Measurements from ENCODE around the gene KLF5.

Gene KLF5

DNA sequence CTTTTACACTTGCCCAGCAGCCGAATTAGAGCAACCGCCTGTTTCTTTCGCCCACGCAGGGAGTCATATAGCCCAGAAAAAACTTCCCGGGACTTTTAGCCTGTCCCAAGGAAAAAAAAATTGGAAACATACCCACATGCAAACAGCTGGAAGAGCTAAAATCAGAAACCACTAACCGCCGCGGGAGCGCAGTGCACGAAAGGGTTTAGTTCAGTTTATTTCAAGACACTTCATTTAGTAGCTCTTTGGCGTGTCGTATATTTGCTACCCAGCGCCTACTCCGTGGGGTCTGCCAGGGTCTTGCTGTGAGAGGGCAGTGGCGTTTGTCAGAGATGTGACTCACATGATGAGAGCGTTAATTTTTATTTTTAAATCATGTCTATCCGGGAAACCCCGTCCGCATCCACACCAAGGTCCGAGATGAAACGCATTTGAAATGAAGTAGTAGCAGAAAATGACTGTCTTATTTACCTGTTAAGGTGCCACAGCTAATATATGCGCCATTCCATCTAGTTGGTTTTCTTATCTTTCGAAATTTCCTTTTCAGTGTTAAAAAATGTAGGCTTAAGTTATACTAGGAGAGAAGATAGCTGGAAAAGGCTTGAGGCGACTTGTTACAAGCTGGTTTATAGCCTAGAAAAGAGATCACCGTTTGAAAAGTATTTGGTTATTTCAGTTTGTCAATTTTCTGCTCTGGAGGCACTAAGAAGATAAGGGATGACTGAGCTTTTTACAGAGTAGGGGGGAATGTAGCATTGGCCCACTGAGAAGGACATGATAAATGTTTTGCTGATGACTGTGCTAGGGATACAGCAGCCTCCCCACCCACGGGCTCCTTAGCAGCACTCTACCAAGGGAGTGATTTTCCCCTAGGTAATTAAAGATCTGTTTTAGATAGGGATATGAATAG is 1.7 kb downstream of the KLF5 start:
- no peak for DNase-seq

GRCh38 chr13:73061473-73061872 is 2.7 kb downstream of the KLF5 start:
- no peak for DNase-seq

DNA sequence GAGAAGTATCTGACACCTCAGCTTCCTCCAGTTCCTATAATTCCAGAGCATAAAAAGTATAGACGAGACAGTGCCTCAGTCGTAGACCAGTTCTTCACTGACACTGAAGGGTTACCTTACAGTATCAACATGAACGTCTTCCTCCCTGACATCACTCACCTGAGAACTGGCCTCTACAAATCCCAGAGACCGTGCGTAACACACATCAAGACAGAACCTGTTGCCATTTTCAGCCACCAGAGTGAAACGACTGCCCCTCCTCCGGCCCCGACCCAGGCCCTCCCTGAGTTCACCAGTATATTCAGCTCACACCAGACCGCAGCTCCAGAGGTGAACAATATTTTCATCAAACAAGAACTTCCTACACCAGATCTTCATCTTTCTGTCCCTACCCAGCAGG is 3.1 kb downstream of the KLF5 start:
- DNase-seq: no peak

GRCh38 chr13:73062468-73062867 is 3.7 kb downstream of the KLF5 start:
- DNase-seq: no peak

- DNase-seq: no peak
These were observed 4.4 kb downstream of the KLF5 start for GRCh38 chr13:73063166-73063565.

- DNase-seq: no peak
These were observed 6.2 kb downstream of the KLF5 start for GRCh38 chr13:73065036-73065435.

GRCh38 chr13:73065665-73066340 is 7.0 kb downstream of the KLF5 start:
- DNase-seq: no peak

DNA sequence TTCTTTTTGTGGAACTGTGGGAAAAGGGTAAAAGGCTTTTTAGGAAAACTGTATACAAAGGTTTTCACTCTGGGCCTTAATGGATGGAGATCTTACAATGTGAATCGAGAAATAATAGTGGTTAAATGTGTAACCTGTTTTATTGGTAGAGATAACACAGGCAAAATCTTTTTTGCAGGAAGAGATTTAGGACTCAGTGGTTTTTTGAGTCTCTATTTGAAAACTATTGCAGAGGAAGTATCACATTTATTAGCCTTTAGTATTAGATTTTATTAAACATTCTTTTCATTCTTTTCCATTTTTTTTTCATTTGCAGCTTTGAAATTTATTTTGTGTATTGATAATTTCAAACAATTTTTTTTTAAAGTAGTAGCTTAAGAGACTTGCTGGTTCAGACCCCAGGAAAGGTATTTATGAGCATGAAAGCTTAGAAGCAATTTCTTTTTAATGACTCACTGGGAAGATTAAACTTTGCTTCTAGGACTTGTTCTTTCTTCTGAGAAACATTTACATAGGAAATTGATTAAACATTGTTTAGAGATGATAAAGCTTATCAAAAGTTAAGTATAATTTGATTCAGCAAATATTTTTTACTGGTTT is 10.5 kb downstream of the KLF5 start:
- DNase-seq: no peak

- DNase-seq: no peak
These were observed 11.8 kb downstream of the KLF5 start for GRCh38 chr13:73070451-73071098.

- no peak for DNase-seq
These were observed 13.6 kb downstream of the KLF5 start for GRCh38 chr13:73072239-73072900.

DNA sequence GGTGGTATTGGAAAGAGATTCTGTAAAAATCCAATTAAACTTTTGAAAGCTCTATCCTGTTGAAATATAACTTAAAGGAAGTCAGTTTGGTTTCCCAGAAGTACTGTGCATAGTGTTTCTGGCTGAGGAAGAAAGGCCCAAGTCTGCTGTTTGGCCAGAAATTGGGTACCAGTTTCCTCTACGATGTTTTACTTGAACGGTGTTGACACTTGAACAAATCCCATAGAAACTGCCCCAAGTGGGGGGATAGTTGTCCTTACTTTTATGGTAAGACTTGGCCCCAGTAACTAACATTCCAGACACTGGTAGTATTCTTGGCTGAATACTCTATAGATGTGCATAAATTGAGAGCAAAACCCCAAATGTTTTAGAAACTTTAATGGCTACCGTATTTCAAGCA is 14.2 kb downstream of the KLF5 start:
- no peak for DNase-seq

GRCh38 chr13:73074014-73074413 is 15.2 kb downstream of the KLF5 start:
- DNase-seq: no peak

DNA sequence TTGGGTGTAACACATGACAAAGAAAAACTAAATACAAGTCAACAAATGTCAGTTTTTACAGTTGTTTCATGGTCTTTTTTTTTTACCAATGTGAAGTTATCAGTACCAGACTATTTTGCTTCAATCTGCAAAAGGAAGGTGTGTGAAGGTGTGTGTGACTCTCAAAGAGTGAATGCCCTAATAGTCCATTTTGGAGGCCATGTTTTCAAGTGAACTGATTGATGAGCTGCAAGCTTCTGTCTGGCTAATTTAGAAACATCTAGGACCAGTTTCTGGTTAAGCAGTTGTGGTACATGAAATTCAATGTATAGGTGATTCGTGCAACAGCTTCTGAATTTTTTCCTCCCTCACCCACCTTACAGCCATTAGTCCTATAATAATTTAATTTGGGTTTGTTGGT is 16.1 kb downstream of the KLF5 start:
- DNase-seq: no peak

- DNase-seq: no peak
These were observed 16.7 kb downstream of the KLF5 start for GRCh38 chr13:73075546-73075945.

DNA sequence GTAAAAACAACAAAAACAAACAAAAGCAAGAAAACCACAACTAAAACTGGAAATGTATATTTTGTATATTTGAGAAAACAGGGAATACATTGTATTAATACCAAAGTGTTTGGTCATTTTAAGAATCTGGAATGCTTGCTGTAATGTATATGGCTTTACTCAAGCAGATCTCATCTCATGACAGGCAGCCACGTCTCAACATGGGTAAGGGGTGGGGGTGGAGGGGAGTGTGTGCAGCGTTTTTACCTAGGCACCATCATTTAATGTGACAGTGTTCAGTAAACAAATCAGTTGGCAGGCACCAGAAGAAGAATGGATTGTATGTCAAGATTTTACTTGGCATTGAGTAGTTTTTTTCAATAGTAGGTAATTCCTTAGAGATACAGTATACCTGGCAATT is 17.1 kb downstream of the KLF5 start:
- no peak for DNase-seq

- DNase-seq: no peak
These were observed 19.1 kb downstream of the KLF5 start for GRCh38 chr13:73077865-73078264.

GRCh38 chr13:73079359-73079758 is 20.6 kb downstream of the KLF5 start:
- no peak for DNase-seq

- DNase-seq: no peak
These were observed 22.6 kb downstream of the KLF5 start for GRCh38 chr13:73081256-73081915.

DNA sequence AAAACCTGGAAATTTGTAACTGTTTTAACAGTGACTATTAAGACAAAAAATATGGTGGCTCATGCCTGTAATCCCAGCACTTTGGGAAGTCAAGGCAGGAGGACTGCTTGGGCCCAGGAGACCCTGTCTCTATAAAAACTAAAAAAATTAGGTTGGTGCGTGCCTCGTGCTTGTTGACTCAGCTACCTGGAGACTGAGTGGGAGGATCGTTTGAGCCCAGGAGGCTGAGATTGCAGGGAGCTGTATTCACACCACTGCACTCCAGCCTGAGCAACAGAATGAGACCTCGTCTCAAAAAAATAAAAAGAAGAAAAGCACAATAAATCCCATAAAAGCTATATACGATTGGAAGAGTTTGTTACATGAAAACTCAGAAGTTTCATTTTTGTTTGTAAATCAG is 23.7 kb downstream of the KLF5 start:
- no peak for DNase-seq

DNA sequence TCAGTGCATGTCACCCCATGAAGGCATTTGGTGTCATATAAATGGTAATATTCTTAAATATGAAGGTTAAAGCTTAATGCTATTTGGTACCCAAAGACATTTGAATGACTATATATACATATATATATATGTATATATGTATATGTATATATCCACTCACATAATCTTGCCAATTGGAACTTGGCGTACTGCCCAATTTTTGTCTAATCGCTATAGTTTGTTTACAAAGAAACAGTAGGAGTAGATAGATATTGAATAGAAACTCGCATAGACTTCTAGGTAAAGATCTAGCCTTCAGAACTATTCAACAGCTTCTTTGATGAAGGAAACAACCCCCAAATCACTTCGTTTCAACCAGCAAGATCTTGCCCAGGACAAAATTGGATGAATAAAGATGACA is 24.1 kb downstream of the KLF5 start:
- DNase-seq: no peak

- DNase-seq: no peak
These were observed 29.6 kb downstream of the KLF5 start for GRCh38 chr13:73088332-73088935.

DNA sequence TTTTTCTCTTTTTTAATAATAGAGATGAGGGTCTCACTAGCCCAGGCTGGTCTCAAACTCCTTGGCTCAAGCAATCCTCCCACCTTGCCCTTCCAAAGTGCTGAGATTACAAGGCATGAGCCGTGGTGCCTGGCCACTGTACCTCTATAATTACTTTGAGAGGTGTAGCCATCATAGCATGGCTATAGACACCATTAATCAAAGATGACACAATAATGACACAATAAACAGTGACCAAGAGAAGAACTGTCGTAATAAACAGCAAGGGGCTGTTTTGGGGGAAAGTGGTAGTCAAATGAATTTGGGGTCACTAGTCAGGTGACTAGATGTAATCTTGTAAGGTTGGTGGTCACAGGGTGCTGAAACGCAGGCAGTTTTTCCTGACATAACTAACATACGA is 30.4 kb downstream of the KLF5 start:
- DNase-seq: no peak

Data from NCI-H2171 (cell line).